ENCODE data around the gene PNPT1. TPM values are rescaled to one million over a fixed set of nuclear protein-coding genes. Genes with fewer than 3 reads are reported as not detected.
"Not testable (repeated sequence)": the region's sequence is repeated elsewhere in the genome, so short reads cannot be mapped to it uniquely, and the experiment has no call there.

Gene PNPT1
- total and polyA plus RNA-seq, 11 donors: 10.4 to 28.7 (median 20.9) TPM

DNA sequence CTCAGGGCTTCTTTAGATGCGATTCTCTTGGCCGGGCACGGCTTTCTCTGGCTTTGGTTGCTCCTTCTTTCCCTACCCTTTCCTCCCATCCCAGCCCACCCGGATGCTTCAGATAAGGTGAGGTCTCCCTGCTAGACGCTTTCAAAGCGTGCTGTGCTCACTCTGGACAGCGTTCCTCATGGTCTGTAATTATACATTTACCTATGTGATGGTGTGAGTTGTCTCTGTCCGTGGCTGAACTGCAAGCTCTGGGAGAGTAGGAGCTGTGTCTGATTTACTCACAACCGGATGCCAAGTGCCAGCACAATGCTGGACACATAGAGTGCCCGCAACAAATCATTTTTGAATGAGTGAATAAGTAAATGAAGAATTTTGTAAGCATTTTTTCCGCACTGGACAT, 26.8 kb upstream of the PNPT1 start:
- H3K36me3 ChIP-seq: no peaks in the 10 kb centered on the region
- 60 to 64% (median 62%) methylated on average over 11 of the region's 11 CpGs for WGBS, 4 donors
- no peak for TF ChIP-seq CTCF (IDR thresholded peaks at IDR 0.05)
- no peak for TF ChIP-seq POLR2A (IDR thresholded peaks at IDR 0.05)
- no peaks in the 10 kb centered on the region for H3K9me3 ChIP-seq
- no peak for DNase-seq
- H3K4me1 ChIP-seq: no peaks in the 10 kb centered on the region
- ATAC-seq: no peak
- no peak overlapping the region for H3K4me3 ChIP-seq
- no peaks in the 10 kb centered on the region for H3K27me3 ChIP-seq
- H3K27ac ChIP-seq: no peak overlapping the region
- intact Hi-C loops (cut with DNase I): loop anchor here in 1 of 10 donors (5.0 kb wide), 1 partner anchor 287 kb away; no protein-coding TSS in a partner anchor

DNA sequence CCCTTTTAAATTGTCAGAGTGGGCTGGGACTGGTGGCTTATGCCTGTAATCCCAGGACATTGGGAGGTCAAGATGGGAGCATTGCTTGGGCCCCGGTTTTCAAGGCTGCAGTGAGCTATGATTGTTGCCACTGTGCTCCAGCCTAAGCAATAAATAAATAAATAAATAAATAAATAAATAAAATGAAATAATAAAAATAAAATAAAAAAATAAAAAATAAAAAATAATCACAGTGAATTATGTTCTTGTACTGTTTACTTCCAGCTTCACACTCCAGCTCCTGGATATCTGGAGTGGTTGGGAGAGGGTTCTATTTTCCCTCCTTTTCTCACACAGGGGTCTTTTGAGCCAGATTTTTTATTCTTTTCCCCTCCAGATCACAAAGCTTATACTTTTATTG, 26.2 kb upstream of the PNPT1 start:
- intact Hi-C loops (cut with DNase I): loop anchor here (2.0 to 10.0 kb wide), 9 partner anchors 242 to 1797 kb away; no protein-coding TSS in a partner anchor
- H3K27me3 ChIP-seq: no peaks in the 10 kb centered on the region
- no peak overlapping the region for H3K4me3 ChIP-seq
- H3K9me3 ChIP-seq: no peaks in the 10 kb centered on the region
- 84 to 93% (median 89%) methylated on average over 1 of the region's 1 CpG for WGBS, 4 donors
- no peak overlapping the region for H3K27ac ChIP-seq
- H3K36me3 ChIP-seq: no peaks in the 10 kb centered on the region
- DNase-seq (no peak), ATAC-seq (no peak)
- TF ChIP-seq POLR2A (IDR thresholded peaks at IDR 0.05): no peak
- no peak for TF ChIP-seq CTCF (IDR thresholded peaks at IDR 0.05)
- H3K4me1 ChIP-seq: no peaks in the 10 kb centered on the region

- Histone ChIP-seq H3K27ac (no peak overlapping the region), H3K4me1 (no peaks in the 10 kb centered on the region), H3K4me3 (no peak overlapping the region), H3K9me3 (no peaks in the 10 kb centered on the region), H3K27me3 (no peaks in the 10 kb centered on the region), H3K36me3 (no peaks in the 10 kb centered on the region)
- TF ChIP-seq POLR2A (IDR thresholded peaks at IDR 0.05): no peak
- peak; percentile 60 to 89 (median 78) for TF ChIP-seq CTCF (IDR thresholded peaks at IDR 0.05)
- 21 to 22% (median 21%) methylated on average over 11 of the region's 11 CpGs for WGBS, 4 donors
- peak in 3 of 5 donors; percentile 34 to 45 (median 39) for DNase-seq
- intact Hi-C loops (cut with DNase I): loop anchor here (2.0 to 10.0 kb wide), 9 partner anchors 244 to 1799 kb away; no protein-coding TSS in a partner anchor
- ATAC-seq: peak in 2 of 4 donors; percentile 38 to 56
Observed at GRCh38 chr2:55718165-55719008, 24.7 kb upstream of the PNPT1 start.

GRCh38 chr2:55715626-55716025, 22.0 kb upstream of the PNPT1 start:
- WGBS, 4 donors: 83 to 88% (median 85%) methylated on average over 4 of the region's 4 CpGs
- no peaks in the 10 kb centered on the region for H3K27me3 ChIP-seq
- ATAC-seq (no peak), DNase-seq (no peak)
- TF ChIP-seq POLR2A (IDR thresholded peaks at IDR 0.05): no peak
- no peak for TF ChIP-seq CTCF (IDR thresholded peaks at IDR 0.05)
- no peaks in the 10 kb centered on the region for H3K4me1 ChIP-seq
- no peaks in the 10 kb centered on the region for H3K9me3 ChIP-seq
- H3K36me3 ChIP-seq: no peaks in the 10 kb centered on the region
- intact Hi-C loops (cut with DNase I): loop anchor here (5.0 to 10.0 kb wide), 6 partner anchors 247 to 1802 kb away; no protein-coding TSS in a partner anchor
- no peak overlapping the region for H3K4me3 ChIP-seq
- H3K27ac ChIP-seq: no peak overlapping the region

GRCh38 chr2:55715178-55715577, 21.5 kb upstream of the PNPT1 start:
- not testable (repeated sequence) for DNase-seq, H3K27ac ChIP-seq, ATAC-seq, H3K4me1 ChIP-seq, H3K27me3 ChIP-seq, H3K9me3 ChIP-seq, H3K4me3 ChIP-seq, H3K36me3 ChIP-seq
- intact Hi-C loops (cut with DNase I): loop anchor here (5.0 to 10.0 kb wide), 6 partner anchors 247 to 1802 kb away; no protein-coding TSS in a partner anchor
- WGBS, 4 donors: 83 to 89% (median 85%) methylated on average over 3 of the region's 3 CpGs
